Sigmoid colon (tissue), 7 donors: ENCODE results near the gene IGF2. TPM values are rescaled to one million over a fixed set of nuclear protein-coding genes. Genes with fewer than 3 reads are reported as not detected.

Experiments used
- DNase-seq: peaks from one replicate; pipeline ENCODE4 v3.0.0-alpha.2; 2019
- H3K27ac ChIP-seq, 4 donors: fragments of 200-600 bp; sonication (generic); one replicate each; pipeline ENCODE4 v1.5.1; 2016 to 2019; ENCODE audit warnings: mild to moderate bottlenecking in 1 of 4
- H3K27me3 ChIP-seq, 3 donors: fragments of 200-600 bp; sonication (generic); one replicate each; pipeline ENCODE4 v1.5.1; 2019; ENCODE audit warnings: mild to moderate bottlenecking in 1 of 3
- H3K36me3 ChIP-seq, 4 donors: fragments of 200-600 bp; sonication (generic); one replicate each; pipeline ENCODE4 v1.5.1; 2016 to 2019
- H3K4me1 ChIP-seq, 4 donors: fragments of 200-600 bp; sonication (generic); one replicate each; pipeline ENCODE4 v1.5.1; 2017 to 2019
- H3K4me3 ChIP-seq, 4 donors: fragments of 200-600 bp; sonication (generic); one replicate each; pipeline ENCODE4 v1.5.1; 2017 to 2019; ENCODE audit warnings: mild to moderate bottlenecking in 2 of 4, moderate library complexity in 1 of 4
- H3K9me3 ChIP-seq, 4 donors: fragments of 200-600 bp in 3 of 4; sonication (generic) in 3 of 4; one replicate each; pipeline versions ENCODE4 v1.5.1 to v1.6.1; 2013 to 2019
- EP300 ChIP-seq, 4 donors: sonication (generic); formaldehyde crosslinking; IDR thresholded peaks; one replicate each; pipeline ENCODE4 v1.6.1; 2017; ENCODE audit warnings: antibody characterized with exemption in 4 of 4
- POLR2A ChIP-seq, 2 donors: fragments of 450-650 bp; IDR thresholded peaks; one replicate each; pipeline ENCODE4 v1.6.1; 2016; ENCODE audit warnings: antibody characterized with exemption in 2 of 2, mild to moderate bottlenecking in 2 of 2, moderate library complexity in 2 of 2
- POLR2AphosphoS5 ChIP-seq, 4 donors: sonication (generic); formaldehyde crosslinking; IDR thresholded peaks; one replicate each; pipeline ENCODE4 v1.6.1; 2017; ENCODE audit warnings: antibody characterized with exemption in 4 of 4
- WGBS, 2 donors: extraction: QIAGEN DNeasy Blood & Tissue Kit; methylation state at CpG; one replicate each; pipeline ENCODE4 v1.1.7; 2013; 5-methylcytosine and 5-hydroxymethylcytosine counted together
- intact Hi-C: fragments of 100-400 bp; cut with DNase I; formaldehyde crosslinking; loops from one replicate; pipeline ENCODE4 v1.15.1; 2023
- polyA plus RNA-seq, 3 donors: library from polyadenylated mRNA; stranded (reverse); fragments of 200-250 nt; gene quantifications; one replicate each; pipeline ENCODE4 v1.2.3, GENCODE V29; 2013
- total RNA-seq, 4 donors: library from RNA; depleted of rRNA; stranded (reverse); fragments of >200 nt; gene quantifications; one replicate each; pipeline ENCODE4 v1.1.0, GENCODE V29; 2016
- TF ChIP-seq, protein P1 (sequence below), 4 experiments: fragments of 450-650 bp in 3 of 4; fragments of 200-600 bp in 1 of 4; IDR thresholded peaks; one replicate each; pipeline ENCODE4 v1.5.1; 2016 to 2019; ENCODE audit warnings: antibody characterized with exemption in 4 of 4, mild to moderate bottlenecking in 3 of 4, moderate library complexity in 2 of 4
- donor health status: healthy with polysubstance abuse.
- donor health status: Bipolar disorder and iron deficiency.
- donor health status: healthy.

IGF2 gene
- total and polyA plus RNA-seq, 7 donors: 1.6 to 63.1 (median 13.9) TPM

DNA sequence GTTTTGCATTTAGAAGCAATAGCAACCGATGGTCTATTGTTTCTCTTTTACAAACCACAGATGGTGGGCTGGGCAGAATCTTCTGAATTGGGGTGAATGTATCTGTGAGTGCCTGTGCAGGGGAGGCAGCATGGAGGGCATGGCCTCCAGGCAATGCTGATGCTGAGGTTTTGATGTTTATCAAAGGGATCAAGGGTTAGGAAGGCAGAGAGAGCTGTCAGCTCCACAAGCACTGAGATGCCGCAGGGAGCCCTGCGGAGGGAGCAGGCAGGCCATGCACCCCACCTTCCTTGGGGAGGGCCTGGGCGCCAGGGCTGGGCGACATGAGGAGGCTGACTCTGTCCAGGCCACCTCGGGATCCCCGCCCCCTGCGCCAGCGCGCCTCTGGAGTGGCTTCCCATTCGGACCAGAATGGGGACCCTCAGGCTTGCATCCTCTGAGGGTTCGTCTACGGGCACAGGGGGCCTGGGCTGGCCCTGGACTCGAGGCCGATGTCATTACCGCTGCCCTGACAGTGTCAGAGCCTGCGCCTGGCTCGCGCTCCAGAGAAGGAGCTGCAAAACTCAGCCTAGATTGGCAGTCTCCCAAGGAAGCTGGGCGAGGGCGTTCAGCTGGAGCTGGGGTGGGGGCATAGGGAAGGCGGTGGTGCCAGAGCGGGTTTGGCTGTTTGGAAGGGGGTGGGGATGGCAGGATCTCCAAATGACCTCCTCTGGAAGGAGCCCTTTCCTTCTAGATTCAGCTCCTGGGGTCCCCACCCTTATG is 46.3 kb upstream of the IGF2 start:
- TF ChIP-seq, protein P1, sequence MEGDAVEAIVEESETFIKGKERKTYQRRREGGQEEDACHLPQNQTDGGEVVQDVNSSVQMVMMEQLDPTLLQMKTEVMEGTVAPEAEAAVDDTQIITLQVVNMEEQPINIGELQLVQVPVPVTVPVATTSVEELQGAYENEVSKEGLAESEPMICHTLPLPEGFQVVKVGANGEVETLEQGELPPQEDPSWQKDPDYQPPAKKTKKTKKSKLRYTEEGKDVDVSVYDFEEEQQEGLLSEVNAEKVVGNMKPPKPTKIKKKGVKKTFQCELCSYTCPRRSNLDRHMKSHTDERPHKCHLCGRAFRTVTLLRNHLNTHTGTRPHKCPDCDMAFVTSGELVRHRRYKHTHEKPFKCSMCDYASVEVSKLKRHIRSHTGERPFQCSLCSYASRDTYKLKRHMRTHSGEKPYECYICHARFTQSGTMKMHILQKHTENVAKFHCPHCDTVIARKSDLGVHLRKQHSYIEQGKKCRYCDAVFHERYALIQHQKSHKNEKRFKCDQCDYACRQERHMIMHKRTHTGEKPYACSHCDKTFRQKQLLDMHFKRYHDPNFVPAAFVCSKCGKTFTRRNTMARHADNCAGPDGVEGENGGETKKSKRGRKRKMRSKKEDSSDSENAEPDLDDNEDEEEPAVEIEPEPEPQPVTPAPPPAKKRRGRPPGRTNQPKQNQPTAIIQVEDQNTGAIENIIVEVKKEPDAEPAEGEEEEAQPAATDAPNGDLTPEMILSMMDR (IDR thresholded peaks at IDR 0.05): no peak
- no peak for TF ChIP-seq POLR2AphosphoS5 (IDR thresholded peaks at IDR 0.05)
- TF ChIP-seq POLR2A (IDR thresholded peaks at IDR 0.05): no peak
- no peak for TF ChIP-seq EP300 (IDR thresholded peaks at IDR 0.05)
- Histone ChIP-seq H3K4me3 (no peak overlapping the region), H3K36me3 (no peaks in the 10 kb centered on the region), H3K27ac (no peak overlapping the region), H3K9me3 (no peaks in the 10 kb centered on the region), H3K27me3 (peaks cover 4 to 44% (median 13%) of the 10 kb centered on the region in 3 donors), H3K4me1 (no peaks in the 10 kb centered on the region)
- 50 to 75% methylated on average over 23 of the region's 23 CpGs for WGBS, 2 donors
- DNase-seq: no peak
- intact Hi-C loops: no loop called here

DNA sequence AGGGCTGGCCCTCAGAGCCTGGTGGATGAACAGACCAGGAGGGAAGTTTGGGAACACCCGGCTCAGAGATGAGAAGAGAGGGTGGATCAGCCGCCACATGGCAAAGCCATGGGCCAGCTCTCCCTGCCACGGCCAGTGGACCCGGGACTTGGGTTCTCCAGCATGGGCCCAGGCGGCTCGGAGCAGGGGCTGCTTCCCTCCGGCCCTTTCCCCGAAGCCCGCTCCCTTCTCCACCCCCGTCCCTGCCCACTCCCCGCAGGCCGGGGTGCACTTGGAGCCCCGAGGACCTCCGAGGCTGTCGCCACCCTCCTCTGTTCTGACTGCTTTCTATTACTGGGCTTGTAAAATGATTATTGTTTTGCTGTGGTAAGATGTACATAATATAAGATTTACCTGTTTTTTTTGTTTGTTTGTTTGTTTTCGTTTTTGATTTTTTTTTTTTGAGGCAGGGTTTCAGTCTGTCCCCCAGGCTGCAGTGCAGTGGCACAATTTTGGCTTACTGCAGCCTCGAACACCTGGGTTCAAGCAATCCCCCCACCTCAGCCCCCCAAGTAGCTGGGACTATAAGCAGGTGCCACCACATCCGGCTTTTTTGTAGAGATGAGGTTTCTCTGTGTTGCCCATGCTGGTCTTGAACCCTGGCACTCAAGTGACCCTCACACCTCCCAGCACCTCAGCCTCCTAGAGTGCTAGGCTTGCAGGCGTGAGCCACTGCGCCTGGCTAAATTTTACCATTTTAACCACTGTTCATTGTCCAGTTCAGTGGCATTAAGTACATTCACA is 43.7 kb upstream of the IGF2 start:
- Histone ChIP-seq H3K4me3 (no peak overlapping the region), H3K27me3 (peaks cover 4 to 44% (median 13%) of the 10 kb centered on the region in 3 donors), H3K4me1 (no peaks in the 10 kb centered on the region), H3K9me3 (no peaks in the 10 kb centered on the region), H3K27ac (no peak overlapping the region), H3K36me3 (no peaks in the 10 kb centered on the region)
- intact Hi-C loops: no loop called here
- TF ChIP-seq EP300 (IDR thresholded peaks at IDR 0.05) (no peak), POLR2A (IDR thresholded peaks at IDR 0.05) (no peak), POLR2AphosphoS5 (IDR thresholded peaks at IDR 0.05) (no peak)
- TF ChIP-seq, protein P1 (IDR thresholded peaks at IDR 0.05): no peak
- no peak for DNase-seq
- WGBS, 2 donors: 76 to 81% methylated on average over 20 of the region's 20 CpGs

DNA sequence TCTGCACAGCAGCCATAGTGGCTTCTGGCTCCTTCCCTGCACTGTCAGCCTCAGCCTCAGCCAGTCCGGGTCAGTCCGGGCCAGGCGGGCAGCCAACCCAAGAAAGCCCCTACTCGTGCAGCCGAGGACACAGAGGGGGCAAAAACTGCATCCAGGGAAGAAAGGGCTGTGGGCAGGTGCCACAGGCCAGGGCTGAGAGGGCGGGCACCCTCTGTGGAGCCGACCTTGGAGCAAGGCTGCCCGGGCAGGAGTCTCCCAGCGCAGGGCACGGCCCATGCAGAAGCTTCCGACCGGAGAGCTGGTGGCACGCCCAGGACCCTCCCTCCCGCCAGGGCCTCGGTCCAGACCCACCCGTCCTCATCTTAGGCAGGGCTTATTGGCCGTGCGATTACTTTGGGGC is 42.9 kb upstream of the IGF2 start:
- TF ChIP-seq, protein P1 (IDR thresholded peaks at IDR 0.05): no peak
- TF ChIP-seq POLR2AphosphoS5 (IDR thresholded peaks at IDR 0.05) (no peak), EP300 (IDR thresholded peaks at IDR 0.05) (no peak), POLR2A (IDR thresholded peaks at IDR 0.05) (no peak)
- no peaks in the 10 kb centered on the region for H3K36me3 ChIP-seq
- H3K27ac ChIP-seq: no peak overlapping the region
- no peak overlapping the region for H3K4me3 ChIP-seq
- intact Hi-C loops: no loop called here
- H3K4me1 ChIP-seq: no peaks in the 10 kb centered on the region
- H3K9me3 ChIP-seq: no peaks in the 10 kb centered on the region
- 30 to 75% methylated on average over 18 of the region's 18 CpGs for WGBS, 2 donors
- no peak for DNase-seq
- H3K27me3 ChIP-seq: peaks cover 4 to 40% (median 9%) of the 10 kb centered on the region in 3 donors

- 79 to 88% methylated on average over 11 of the region's 11 CpGs for WGBS, 2 donors
- TF ChIP-seq POLR2AphosphoS5 (IDR thresholded peaks at IDR 0.05): no peak
- TF ChIP-seq, protein P1 (IDR thresholded peaks at IDR 0.05): no peak
- TF ChIP-seq POLR2A (IDR thresholded peaks at IDR 0.05): no peak
- no peak for TF ChIP-seq EP300 (IDR thresholded peaks at IDR 0.05)
- no peaks in the 10 kb centered on the region for H3K36me3 ChIP-seq
- intact Hi-C loops: no loop called here
- no peak overlapping the region for H3K27ac ChIP-seq
- H3K4me1 ChIP-seq: no peaks in the 10 kb centered on the region
- no peak for DNase-seq
- no peak overlapping the region for H3K4me3 ChIP-seq
- peaks cover 0 to 32% (median 0%) of the 10 kb centered on the region in 3 donors for H3K27me3 ChIP-seq
- no peaks in the 10 kb centered on the region for H3K9me3 ChIP-seq
Observed at GRCh38 chr11:2180789-2181370, 41.7 kb upstream of the IGF2 start.
